Uterus (tissue), 4 donors: ENCODE data around the gene FASTK. TPM values are rescaled to one million over a fixed set of nuclear protein-coding genes. Genes with fewer than 3 reads are reported as not detected.
A peak's percentile ranks its signal among the peaks of the same experiment; 100 is the strongest.

ENCODE experiments used
- DNase-seq, 2 donors: peaks; one replicate each; pipeline ENCODE4 v3.0.0-alpha.2; 2019 to 2020
- H3K27ac ChIP-seq, 2 donors: fragments of 200-600 bp; sonication (generic); 1 replicate in 1 of 2; 2 replicates in 1 of 2; pipeline ENCODE4 v1.5.1; 2016 to 2018
- H3K27me3 ChIP-seq, 2 donors: fragments of 200-600 bp; sonication (generic); one replicate each; pipeline ENCODE4 v1.5.1; 2018 to 2019; ENCODE audit warnings: control low read depth in 1 of 2
- H3K36me3 ChIP-seq, 2 donors: fragments of 200-600 bp; sonication (generic); one replicate each; pipeline ENCODE4 v1.5.1; 2019; ENCODE audit warnings: control low read depth in 1 of 2
- H3K4me1 ChIP-seq, 2 donors: fragments of 200-600 bp; sonication (generic); one replicate each; pipeline ENCODE4 v1.5.1; 2018 to 2019; ENCODE audit warnings: control low read depth in 1 of 2
- H3K4me3 ChIP-seq, 2 donors: fragments of 200-600 bp; sonication (generic); 1 replicate in 1 of 2; 2 replicates in 1 of 2; pipeline ENCODE4 v1.5.1; 2018 to 2019; ENCODE audit warnings: mild to moderate bottlenecking in 1 of 2
- H3K9me3 ChIP-seq, 2 donors: fragments of 200-600 bp; sonication (generic); one replicate each; pipeline ENCODE4 v1.5.1; 2019; ENCODE audit warnings: control low read depth in 1 of 2
- CTCF ChIP-seq, 4 experiments: fragments of 200-600 bp in 2 of 4; fragments of 450-650 bp in 2 of 4; sonication (generic) in 2 of 4; IDR thresholded peaks; one replicate each; pipeline ENCODE4 v1.5.1; 2016 to 2019; ENCODE audit warnings: antibody characterized with exemption in 4 of 4, mild to moderate bottlenecking in 2 of 4, moderate library complexity in 1 of 4
- POLR2A ChIP-seq, 2 donors: fragments of 450-650 bp; IDR thresholded peaks; one replicate each; pipeline ENCODE4 v1.6.1; 2016; ENCODE audit warnings: antibody characterized with exemption in 2 of 2, mild to moderate bottlenecking in 1 of 2, moderate library complexity in 1 of 2
- intact Hi-C: fragments of 100-400 bp; cut with DNase I; formaldehyde crosslinking; loops from one replicate; pipeline ENCODE4 v1.15.1; 2023; ENCODE audit warnings: low total_unique reads
- total RNA-seq, 4 donors: library from RNA; depleted of rRNA in 3 of 4; stranded (reverse); fragments of >200 nt in 3 of 4; gene quantifications; one replicate each; pipeline versions ENCODE4 v1.1.0 to v1.2.4, GENCODE V29; 2014 to 2023
- donor health status: DM: yes; HTN: yes; CAD: no.

FASTK gene
- total RNA-seq, 4 donors from 2014 or later = 37.1 to 84.9 (median 52.4) TPM

- Histone ChIP-seq H3K4me3 (no peak overlapping the region), H3K9me3 (no peaks in the 10 kb centered on the region), H3K27me3 (no peaks in the 10 kb centered on the region), H3K4me1 (peaks cover 0 to 10% of the 10 kb centered on the region in 2 donors), H3K36me3 (no peaks in the 10 kb centered on the region), H3K27ac (no peak overlapping the region)
- DNase-seq = no peak
- intact Hi-C loops = no loop called here
- TF ChIP-seq CTCF (IDR thresholded peaks at IDR 0.05) = no peak
- TF ChIP-seq POLR2A (IDR thresholded peaks at IDR 0.05) = no peak
Measured at GRCh38 chr7:151124481-151124880, 43.9 kb upstream of the FASTK start.

DNA sequence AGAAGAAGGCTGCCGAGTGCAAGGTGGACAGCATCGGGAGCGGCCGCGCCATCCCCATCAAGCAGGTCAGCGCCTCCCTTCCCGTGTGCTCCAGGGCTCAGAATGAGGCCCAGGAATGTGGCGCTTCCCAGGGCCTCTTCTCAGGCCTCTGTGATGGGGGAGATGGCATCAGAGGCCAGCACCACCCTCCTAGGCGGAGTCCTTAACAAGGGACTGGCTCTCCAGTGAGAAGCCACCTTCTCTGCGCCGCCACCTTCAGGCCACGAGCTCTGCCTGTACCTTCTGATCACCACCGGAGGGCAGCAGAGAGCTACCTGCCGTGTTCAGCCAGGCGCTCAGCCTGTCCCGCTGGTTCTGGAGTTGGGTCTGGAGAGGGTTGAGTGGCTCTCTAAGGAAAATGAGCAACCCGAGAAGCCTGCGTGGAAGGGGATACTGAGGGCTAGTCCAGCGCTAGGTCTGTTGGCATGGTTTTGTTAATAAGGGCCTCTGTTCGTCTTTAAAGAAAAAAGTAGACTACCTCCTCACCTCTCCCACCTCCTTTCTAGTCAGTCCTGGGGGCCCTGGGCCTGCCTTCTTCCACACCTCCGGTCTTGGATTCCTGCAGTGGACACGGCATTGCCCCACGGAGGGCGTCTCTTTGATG, 43.3 kb upstream of the FASTK start:
- H3K4me3 ChIP-seq = no peak overlapping the region
- H3K27ac ChIP-seq = no peak overlapping the region
- peaks cover 0 to 10% of the 10 kb centered on the region in 2 donors for H3K4me1 ChIP-seq
- H3K27me3 ChIP-seq = no peaks in the 10 kb centered on the region
- peak; percentile 84 for DNase-seq
- TF ChIP-seq POLR2A (IDR thresholded peaks at IDR 0.05) = no peak
- peak; percentile 92 to 98 (median 94) for TF ChIP-seq CTCF (IDR thresholded peaks at IDR 0.05)
- no peaks in the 10 kb centered on the region for H3K36me3 ChIP-seq
- intact Hi-C loops = no loop called here
- no peaks in the 10 kb centered on the region for H3K9me3 ChIP-seq

GRCh38 chr7:151123158-151123821, 42.7 kb upstream of the FASTK start:
- no peak for TF ChIP-seq POLR2A (IDR thresholded peaks at IDR 0.05)
- TF ChIP-seq CTCF (IDR thresholded peaks at IDR 0.05) = no peak
- intact Hi-C loops = no loop called here

DNA sequence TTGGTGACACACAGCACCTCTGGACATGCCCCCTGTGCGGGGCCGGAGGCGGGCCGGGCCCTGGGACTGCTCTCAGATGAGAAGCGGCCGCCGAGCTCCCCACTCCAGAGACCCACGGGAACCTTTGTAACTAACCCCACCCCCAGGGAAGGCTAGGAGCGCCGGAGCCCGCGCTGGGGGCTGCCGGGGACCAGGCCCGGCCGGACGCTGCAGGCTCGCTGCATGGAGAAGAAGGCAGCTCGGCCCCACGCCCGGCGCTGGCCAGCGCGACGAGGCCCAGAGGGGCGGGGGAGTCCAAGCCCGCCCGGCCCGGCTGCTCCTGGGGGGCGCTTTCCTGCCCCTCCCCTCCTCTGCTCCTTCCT, 42.2 kb upstream of the FASTK start:
- peaks cover 0 to 10% of the 10 kb centered on the region in 2 donors for H3K4me1 ChIP-seq
- intact Hi-C loops = no loop called here
- no peaks in the 10 kb centered on the region for H3K27me3 ChIP-seq
- H3K36me3 ChIP-seq = no peaks in the 10 kb centered on the region
- H3K27ac ChIP-seq = no peak overlapping the region
- no peak overlapping the region for H3K4me3 ChIP-seq
- no peak for TF ChIP-seq CTCF (IDR thresholded peaks at IDR 0.05)
- no peak for TF ChIP-seq POLR2A (IDR thresholded peaks at IDR 0.05)
- no peaks in the 10 kb centered on the region for H3K9me3 ChIP-seq
- DNase-seq = no peak

More at GRCh38 chr7:151123158-151123821, 42.7 kb upstream of the FASTK start:
- Histone ChIP-seq H3K4me1 (peaks cover 0 to 10% of the 10 kb centered on the region in 2 donors), H3K27me3 (no peaks in the 10 kb centered on the region), H3K36me3 (no peaks in the 10 kb centered on the region), H3K27ac (no peak overlapping the region), H3K9me3 (no peaks in the 10 kb centered on the region), H3K4me3 (no peak overlapping the region)
- DNase-seq = no peak

DNA sequence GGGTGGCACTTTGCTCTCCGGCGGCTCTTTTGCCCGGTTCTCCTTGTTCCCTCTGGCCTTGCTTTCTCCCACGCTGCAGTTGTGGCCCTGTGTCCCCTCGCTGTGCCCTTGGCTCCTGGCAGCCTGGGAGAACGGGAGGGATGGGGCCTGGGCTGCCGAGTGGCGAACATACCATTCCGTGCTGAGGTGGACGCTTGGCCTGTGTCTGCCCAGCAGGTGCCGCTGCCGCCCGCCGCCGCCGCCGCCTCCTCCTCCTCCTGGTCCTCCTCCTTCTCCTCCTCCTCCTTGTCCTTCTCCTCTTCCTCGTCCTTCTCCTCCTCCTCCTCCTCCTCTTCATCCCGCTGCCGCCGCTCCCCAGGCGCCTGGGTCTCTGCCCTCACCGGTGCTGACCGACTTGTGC, 41.7 kb upstream of the FASTK start:
- Histone ChIP-seq H3K9me3 (no peaks in the 10 kb centered on the region), H3K27ac (no peak overlapping the region), H3K27me3 (no peaks in the 10 kb centered on the region), H3K4me1 (peaks cover 0 to 10% of the 10 kb centered on the region in 2 donors), H3K4me3 (no peak overlapping the region), H3K36me3 (no peaks in the 10 kb centered on the region)
- intact Hi-C loops = no loop called here
- DNase-seq = no peak
- no peak for TF ChIP-seq CTCF (IDR thresholded peaks at IDR 0.05)
- TF ChIP-seq POLR2A (IDR thresholded peaks at IDR 0.05) = no peak
